Measurements from ENCODE around the gene GNAZ. TPM values are rescaled to one million over a fixed set of nuclear protein-coding genes. Genes with fewer than 3 reads are reported as not detected.

Gene GNAZ
- total and polyA plus RNA-seq, 2 of the 8 experiments (the other 6 are each of a cell fraction or from before 2014, with no cell fraction given) = 6.6 to 9.6 TPM

GRCh38 chr22:23084453-23085350, 14.4 kb downstream of the GNAZ start (continued):
- TF ChIP-seq JUND (IDR thresholded peaks at IDR 0.05; ENCODE audit: low read length) = no peak
- no peak for TF ChIP-seq CBX8 (IDR thresholded peaks at IDR 0.05; ENCODE audit: borderline replicate concordance, low read depth, low read length)
- TF ChIP-seq SP2 (IDR thresholded peaks at IDR 0.05; ENCODE audit: low read length) = no peak
- no peak for TF ChIP-seq SP1 (IDR thresholded peaks at IDR 0.05; ENCODE audit: low read depth, low read length)
- TF ChIP-seq ASH2L (IDR thresholded peaks at IDR 0.05; ENCODE audit: low read length) = no peak
- no peak for TF ChIP-seq CEBPB (IDR thresholded peaks at IDR 0.05; ENCODE audit: low read depth, low read length)
- no peak for TF ChIP-seq POU5F1 (IDR thresholded peaks at IDR 0.05; ENCODE audit: low read depth, low read length)
- no peak for TF ChIP-seq MAX (IDR thresholded peaks at IDR 0.05)
- no peak for TF ChIP-seq BCL11A (IDR thresholded peaks at IDR 0.05; ENCODE audit: low read depth in 2 of 2, low read length in 2 of 2)
